Stimulated activated CD8-positive, alpha-beta memory T cell treated with anti-CD3 and anti-CD28 coated beads, Interleukin-15, amount 100 ng/mL, for 24 hours (primary cell): Measurements from ENCODE around the gene SMYD4.
"Not testable (repeated sequence)": the region's sequence is repeated elsewhere in the genome, so short reads cannot be mapped to it uniquely, and the experiment has no call there.

Experiments used
- DNase-seq: peaks from one replicate; pipeline ENCODE4 v3.0.0-alpha.2; 2020; ENCODE audit warnings: low read depth

The SMYD4 gene

GRCh38 chr17:1829592-1830257 is at the start of gene SMYD4, which contains the start of gene RPA1:
TSS of gene SMYD4 (minus strand) at chr17:1829902. CDS start at chr17:1827994, 1,908 bp downstream.
TSS of gene RPA1 (plus strand) at chr17:1830005. CDS start at chr17:1830094, 89 bp downstream.
- DNase-seq: peak; percentile 76

GRCh38 chr17:1878419-1879121 is 48.9 kb upstream of the SMYD4 start:
- DNase-seq: no peak

- no peak for DNase-seq
These were observed 45.9 kb upstream of the SMYD4 start for GRCh38 chr17:1875597-1875996.

- no peak for DNase-seq
These were observed 43.7 kb upstream of the SMYD4 start for GRCh38 chr17:1873418-1873817.

- DNase-seq: no peak
These were observed 43.3 kb upstream of the SMYD4 start for GRCh38 chr17:1872976-1873375.

GRCh38 chr17:1872254-1872653 is 42.6 kb upstream of the SMYD4 start:
- DNase-seq: no peak

GRCh38 chr17:1871756-1872155 is 42.1 kb upstream of the SMYD4 start:
- no peak for DNase-seq

- no peak for DNase-seq
These were observed 40.9 kb upstream of the SMYD4 start for GRCh38 chr17:1870592-1870991.

GRCh38 chr17:1868090-1868489 is 38.4 kb upstream of the SMYD4 start:
- DNase-seq: no peak

- DNase-seq: no peak
These were observed 37.6 kb upstream of the SMYD4 start for GRCh38 chr17:1867307-1867706.

- no peak for DNase-seq
These were observed 35.7 kb upstream of the SMYD4 start for GRCh38 chr17:1865252-1866037.

GRCh38 chr17:1861391-1862010 is 31.8 kb upstream of the SMYD4 start:
- DNase-seq: no peak

GRCh38 chr17:1860978-1861377 is 31.3 kb upstream of the SMYD4 start:
- DNase-seq: no peak

GRCh38 chr17:1856462-1856861 is 26.8 kb upstream of the SMYD4 start:
- not testable (repeated sequence) for DNase-seq

GRCh38 chr17:1853698-1854097 is 24.0 kb upstream of the SMYD4 start:
- DNase-seq: no peak

- no peak for DNase-seq
These were observed 22.6 kb upstream of the SMYD4 start for GRCh38 chr17:1852327-1852726.

- DNase-seq: no peak
These were observed 17.5 kb upstream of the SMYD4 start for GRCh38 chr17:1847191-1847590.

- no peak for DNase-seq
These were observed 14.2 kb upstream of the SMYD4 start for GRCh38 chr17:1843947-1844346.

GRCh38 chr17:1839516-1839915 is 9.8 kb upstream of the SMYD4 start:
- DNase-seq: no peak

GRCh38 chr17:1834380-1835149 is 4.9 kb upstream of the SMYD4 start:
- no peak for DNase-seq

- no peak for DNase-seq
These were observed 586 bp upstream of the SMYD4 start for GRCh38 chr17:1830288-1830687.

- DNase-seq: no peak
These were observed 498 bp downstream of the SMYD4 start for GRCh38 chr17:1829216-1829591.
